Measurements from ENCODE around the gene IDNK.

The IDNK gene

DNA sequence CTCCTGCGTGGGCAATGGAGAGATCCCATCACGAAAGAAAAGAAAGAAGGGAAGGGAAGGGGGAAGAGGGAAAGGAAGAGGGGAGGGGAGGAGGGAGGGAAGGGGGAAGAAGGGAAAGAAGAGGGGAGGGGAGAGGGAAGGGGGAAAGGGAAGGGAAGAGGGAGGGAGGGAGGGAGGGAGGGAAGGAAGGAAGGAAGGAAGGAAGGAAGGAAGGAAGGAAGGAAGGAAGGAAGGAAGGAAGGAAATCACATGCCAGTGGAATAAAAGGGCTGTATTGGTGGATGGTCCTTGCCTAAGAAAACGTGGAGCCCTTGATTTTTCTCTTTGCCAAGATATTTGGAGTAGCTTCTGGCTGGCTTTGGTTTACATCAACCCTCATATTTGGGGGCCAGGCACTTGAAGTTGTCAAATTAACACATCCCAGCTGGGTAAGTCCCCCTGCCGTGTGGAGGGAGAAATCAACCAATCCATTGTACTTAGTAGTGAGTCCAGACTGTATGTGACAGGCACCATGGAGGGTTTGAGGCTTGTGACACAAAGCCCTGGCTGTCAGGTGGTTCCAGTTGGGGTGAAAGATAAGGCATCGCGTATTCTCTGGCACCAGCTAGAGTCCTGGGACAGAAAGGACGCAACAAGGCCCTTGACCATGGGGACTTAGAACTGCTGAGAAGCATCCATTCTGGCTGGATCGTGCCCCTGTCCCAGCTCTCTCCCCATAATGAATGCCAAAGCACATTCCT, 23.7 kb downstream of the IDNK start:
- DNase-seq (ENCODE audit: low read depth): no peak
- TF ChIP-seq, protein P1, sequence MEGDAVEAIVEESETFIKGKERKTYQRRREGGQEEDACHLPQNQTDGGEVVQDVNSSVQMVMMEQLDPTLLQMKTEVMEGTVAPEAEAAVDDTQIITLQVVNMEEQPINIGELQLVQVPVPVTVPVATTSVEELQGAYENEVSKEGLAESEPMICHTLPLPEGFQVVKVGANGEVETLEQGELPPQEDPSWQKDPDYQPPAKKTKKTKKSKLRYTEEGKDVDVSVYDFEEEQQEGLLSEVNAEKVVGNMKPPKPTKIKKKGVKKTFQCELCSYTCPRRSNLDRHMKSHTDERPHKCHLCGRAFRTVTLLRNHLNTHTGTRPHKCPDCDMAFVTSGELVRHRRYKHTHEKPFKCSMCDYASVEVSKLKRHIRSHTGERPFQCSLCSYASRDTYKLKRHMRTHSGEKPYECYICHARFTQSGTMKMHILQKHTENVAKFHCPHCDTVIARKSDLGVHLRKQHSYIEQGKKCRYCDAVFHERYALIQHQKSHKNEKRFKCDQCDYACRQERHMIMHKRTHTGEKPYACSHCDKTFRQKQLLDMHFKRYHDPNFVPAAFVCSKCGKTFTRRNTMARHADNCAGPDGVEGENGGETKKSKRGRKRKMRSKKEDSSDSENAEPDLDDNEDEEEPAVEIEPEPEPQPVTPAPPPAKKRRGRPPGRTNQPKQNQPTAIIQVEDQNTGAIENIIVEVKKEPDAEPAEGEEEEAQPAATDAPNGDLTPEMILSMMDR (IDR thresholded peaks at IDR 0.05; ENCODE audit: control insufficient read depth, insufficient read depth, low read depth, low read length, missing control alignments): no peak
- H3K4me3 ChIP-seq (ENCODE audit: control insufficient read depth, low read depth, low read length): no peak overlapping the region

DNA sequence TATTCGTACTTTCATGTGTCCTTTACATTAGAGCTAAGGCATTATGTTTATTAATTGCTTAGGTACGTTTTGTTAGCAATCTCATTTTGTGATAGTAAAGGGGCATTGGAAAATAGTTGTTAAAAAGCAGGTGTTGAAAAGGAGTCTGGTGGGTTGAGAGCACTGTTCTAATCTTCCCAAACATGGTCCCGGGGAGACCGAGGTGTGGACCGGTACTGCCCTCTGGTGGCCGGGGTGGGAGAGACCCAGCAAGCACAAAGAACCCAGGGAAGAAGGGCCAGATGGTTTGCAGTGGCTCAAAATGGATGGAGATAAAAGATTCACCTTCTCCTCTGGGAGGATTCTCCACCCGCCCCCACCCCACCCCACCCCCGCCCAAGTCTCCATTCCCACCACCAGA, 26.1 kb downstream of the IDNK start:
- H3K4me3 ChIP-seq (ENCODE audit: control insufficient read depth, low read depth, low read length): no peak overlapping the region
- TF ChIP-seq, protein P1 (IDR thresholded peaks at IDR 0.05; ENCODE audit: control insufficient read depth, insufficient read depth, low read depth, low read length, missing control alignments): peak; percentile 81
- DNase-seq (ENCODE audit: low read depth): no peak

GRCh38 chr9:83649515-83649914, 26.6 kb downstream of the IDNK start:
- TF ChIP-seq, protein P1 (IDR thresholded peaks at IDR 0.05; ENCODE audit: control insufficient read depth, insufficient read depth, low read depth, low read length, missing control alignments): no peak
- no peak for DNase-seq (ENCODE audit: low read depth)
- H3K4me3 ChIP-seq (ENCODE audit: control insufficient read depth, low read depth, low read length): no peak overlapping the region

GRCh38 chr9:83651558-83651957, 28.6 kb downstream of the IDNK start:
- no peak for DNase-seq (ENCODE audit: low read depth)
- no peak overlapping the region for H3K4me3 ChIP-seq (ENCODE audit: control insufficient read depth, low read depth, low read length)
- TF ChIP-seq, protein P1 (IDR thresholded peaks at IDR 0.05; ENCODE audit: control insufficient read depth, insufficient read depth, low read depth, low read length, missing control alignments): no peak

DNA sequence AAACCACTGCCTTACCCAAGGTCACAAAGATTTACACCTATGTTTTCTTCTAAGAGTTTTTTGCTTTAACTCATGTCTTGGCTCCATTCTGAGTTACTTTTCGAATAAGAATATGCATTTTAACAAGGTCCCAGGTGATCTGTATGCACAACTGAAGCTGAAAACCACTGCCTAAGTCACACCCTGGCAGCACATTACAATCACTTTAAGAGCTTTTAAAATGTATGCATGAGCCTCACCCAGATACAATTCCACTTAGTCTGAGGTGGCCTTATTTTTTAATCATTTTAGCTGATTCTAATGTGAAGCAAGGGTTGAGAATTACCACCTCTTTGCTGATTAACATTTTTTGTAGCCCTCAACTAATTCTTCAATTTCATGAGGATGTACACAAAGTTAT, 29.5 kb downstream of the IDNK start:
- TF ChIP-seq, protein P1 (IDR thresholded peaks at IDR 0.05; ENCODE audit: control insufficient read depth, insufficient read depth, low read depth, low read length, missing control alignments): no peak
- H3K4me3 ChIP-seq (ENCODE audit: control insufficient read depth, low read depth, low read length): no peak overlapping the region
- no peak for DNase-seq (ENCODE audit: low read depth)

- TF ChIP-seq, protein P1 (IDR thresholded peaks at IDR 0.05; ENCODE audit: control insufficient read depth, insufficient read depth, low read depth, low read length, missing control alignments): no peak
- no peak overlapping the region for H3K4me3 ChIP-seq (ENCODE audit: control insufficient read depth, low read depth, low read length)
- DNase-seq (ENCODE audit: low read depth): no peak
Observed at GRCh38 chr9:83655433-83655832, 32.5 kb downstream of the IDNK start.

Data from AG09309 (cell line).